ENCODE results near the gene PCDHGB6. TPM values are rescaled to one million over a fixed set of nuclear protein-coding genes. Genes with fewer than 3 reads are reported as not detected.

PCDHGB6 gene
- total RNA-seq, 1 experiment from 2014 or later, result 6.0 TPM

DNA sequence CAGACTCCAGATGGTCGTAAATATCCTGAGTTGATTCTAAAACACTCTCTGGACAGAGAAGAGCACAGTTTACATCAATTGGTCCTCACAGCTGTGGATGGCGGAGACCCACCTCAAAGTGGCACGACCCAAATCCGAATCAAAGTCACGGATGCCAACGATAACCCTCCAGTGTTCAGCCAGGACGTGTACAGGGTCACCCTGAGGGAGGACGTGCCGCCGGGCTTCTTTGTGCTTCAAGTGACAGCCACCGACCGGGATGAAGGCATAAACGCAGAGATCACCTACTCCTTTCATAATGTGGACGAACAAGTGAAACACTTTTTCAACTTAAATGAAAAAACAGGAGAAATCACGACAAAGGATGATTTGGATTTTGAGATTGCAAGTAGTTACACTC lies 47.1 kb upstream of the PCDHGB6 start:
- H2BK120ac ChIP-seq (ENCODE audit: low read depth, low read length, poor library complexity, severe bottlenecking), result no peak overlapping the region
- no peaks in the 10 kb centered on the region for H4K20me1 ChIP-seq (ENCODE audit: control insufficient read depth, insufficient read depth, insufficient read length)
- H3K9me3 ChIP-seq (ENCODE audit: control insufficient read depth, low read depth, low read length), result peaks cover 31% of the 10 kb centered on the region
- no peak overlapping the region for H4K8ac ChIP-seq (replicated peaks; ENCODE audit: insufficient read length, low read depth, low read length)
- WGBS (ENCODE audit: extremely low coverage, insufficient read length, low lambda C conversion rate), result no CpG with 5 or more reads among the region's 15 CpGs
- Mint-ChIP-seq H3K27me3 (ENCODE audit: low read depth) (peaks cover 7% of the 10 kb centered on the region), H3K9me3 (peaks cover 73% of the 10 kb centered on the region in 2 experiments), H3K36me3 (ENCODE audit: insufficient read depth in 1 of 3, low read depth in 3 of 3) (peaks cover 44 to 72% (median 64%) of the 10 kb centered on the region in 3 experiments), H3K4me1 (peaks cover 7 to 15% of the 10 kb centered on the region in 2 experiments; a peak in 3 of 4 replicates), H3K27ac (peak overlapping the region in 1 of 3 experiments; percentile 24; a peak in 1 of 7 replicates), H3K4me3 (no peak overlapping the region)
- H4K5ac ChIP-seq (ENCODE audit: insufficient read length, low read depth, low read length), result no peak overlapping the region
- H2BK5ac ChIP-seq (ENCODE audit: insufficient read length, low read length), result no peak overlapping the region
- no peaks in the 10 kb centered on the region for H3K23me2 ChIP-seq (ENCODE audit: insufficient read length, low read depth, low read length, poor library complexity, severe bottlenecking)
- no peak overlapping the region for H2BK12ac ChIP-seq (ENCODE audit: insufficient read length, low read depth, low read length)
- H2BK15ac ChIP-seq (ENCODE audit: low read depth, low read length), result no peak overlapping the region
- H3K27me3 ChIP-seq (ENCODE audit: insufficient read depth, low read length), result no peaks in the 10 kb centered on the region
- H3K4me1 ChIP-seq (ENCODE audit: insufficient read depth, low read length), result no peaks in the 10 kb centered on the region
- TF ChIP-seq CTCF (conservative IDR thresholded peaks at IDR 0.05), result no peak
- H2BK20ac ChIP-seq (ENCODE audit: low read depth, low read length, poor library complexity, severe bottlenecking), result no peak overlapping the region
- H2AK5ac ChIP-seq (ENCODE audit: insufficient read length, low read length), result no peak overlapping the region
- H3K9ac ChIP-seq (ENCODE audit: extremely low read depth, insufficient read length, low read length), result no peak overlapping the region
- no peak for DNase-seq
- no peaks in the 10 kb centered on the region for H3K79me1 ChIP-seq (ENCODE audit: insufficient read depth, low read depth, low read length, poor library complexity, severe bottlenecking)
- H3K18ac ChIP-seq (ENCODE audit: insufficient read length, low read depth, low read length), result no peak overlapping the region
- H3K79me2 ChIP-seq (ENCODE audit: insufficient read depth, low read length), result no peaks in the 10 kb centered on the region
- no peak overlapping the region for H3K23ac ChIP-seq (ENCODE audit: insufficient read length, low read depth, low read length)
- H3K14ac ChIP-seq (ENCODE audit: insufficient read depth, low read length), result no peak overlapping the region
- H4K91ac ChIP-seq (ENCODE audit: insufficient read length, low read depth, low read length), result no peak overlapping the region
- no peak overlapping the region for H3K27ac ChIP-seq (ENCODE audit: insufficient read length, low read depth, low read length)
- no peak overlapping the region for H3K4me2 ChIP-seq (ENCODE audit: insufficient read depth, insufficient read length, low read length)
- no peak overlapping the region for H3T11ph ChIP-seq (ENCODE audit: low read length)
- no peak overlapping the region for H3K56ac ChIP-seq (ENCODE audit: insufficient read length, low read depth, low read length)
- H3K4ac ChIP-seq (ENCODE audit: low read depth, low read length), result no peak overlapping the region
- no peak overlapping the region for H2AFZ ChIP-seq (ENCODE audit: low read length)
